ENCODE results near the gene IER3.

- TF ChIP-seq POLR2A (IDR thresholded peaks at IDR 0.05; ENCODE audit: low read length) = no peak
- no peak for TF ChIP-seq GATA1 (IDR thresholded peaks at IDR 0.05; ENCODE audit: low read depth, low read length)
Measured at GRCh38 chr6:30735668-30736314, 8.6 kb downstream of the IER3 start.

Data from erythroblast (primary cell).